NCI-H774 (cell line): ENCODE results near the gene PMF1.
A peak's percentile ranks its signal among the peaks of the same experiment; 100 is the strongest.
"Not testable (repeated sequence)": the region's sequence is repeated elsewhere in the genome, so short reads cannot be mapped to it uniquely, and the experiment has no call there.

Experiments used
- DNase-seq: peaks from one replicate; lab custom pipeline; 2025; lab: John Stamatoyannopoulos, UW

Gene PMF1

GRCh38 chr1:156212833-156213643 lies at the start of gene PMF1:
PMF1 (plus strand) TSS chr1:156213007; CDS start chr1:156213016, 9 bp downstream.
- DNase-seq = peak; percentile 95

DNA sequence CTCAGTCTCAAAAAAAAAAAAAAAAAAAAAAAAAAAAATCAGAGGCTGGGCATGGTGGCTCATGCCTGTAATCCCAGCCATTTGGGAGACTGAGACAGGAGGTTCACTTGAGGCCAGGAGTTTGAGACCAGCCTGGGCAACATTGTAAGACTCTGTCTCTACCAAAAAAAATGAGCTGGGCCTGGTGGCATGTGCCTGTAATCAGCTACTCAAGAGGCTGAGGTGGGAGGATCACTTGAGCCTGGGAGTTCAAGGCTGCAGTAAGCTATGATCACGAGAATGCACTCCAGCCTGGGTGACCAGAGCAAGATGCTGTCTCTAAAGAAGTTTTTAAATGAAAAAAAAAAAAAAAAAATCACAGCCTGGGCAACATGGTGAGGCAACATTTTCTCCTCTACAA lies 49.1 kb upstream of the PMF1 start:
- no peak for DNase-seq

DNA sequence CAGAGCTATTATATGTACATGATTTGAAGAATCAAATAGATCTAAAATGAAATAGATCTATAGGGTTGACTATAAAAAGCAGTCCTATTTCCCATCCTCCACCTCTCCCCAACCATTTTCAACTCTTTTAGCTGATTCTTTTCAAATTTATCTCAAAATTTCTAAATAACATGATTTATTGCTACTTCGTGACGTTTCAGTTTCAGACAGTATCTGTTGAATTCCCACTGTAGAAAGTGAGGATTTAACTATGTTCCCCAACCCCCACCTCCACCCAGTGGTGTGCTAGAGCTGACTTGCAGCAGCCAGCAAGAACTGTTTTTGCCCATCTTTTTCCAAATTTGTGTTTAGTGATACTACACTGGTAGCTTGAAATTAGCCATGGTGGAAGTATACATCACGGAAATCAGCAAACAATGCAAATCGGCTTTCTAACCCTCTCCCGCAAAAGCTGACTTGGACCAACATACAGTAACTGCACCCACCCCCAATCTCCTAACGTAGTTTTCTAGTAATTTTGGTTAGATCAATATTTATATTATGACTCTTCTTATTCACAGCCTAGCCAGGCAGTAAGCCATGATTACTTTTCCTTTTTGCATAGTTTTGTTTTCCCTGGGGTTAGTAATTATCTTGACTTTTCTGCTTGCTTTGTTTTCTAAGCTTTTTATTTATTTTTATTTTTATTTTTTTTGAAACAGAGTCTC lies 48.5 kb upstream of the PMF1 start:
- no peak for DNase-seq

- DNase-seq = no peak
Observed at GRCh38 chr1:156165083-156165482, 47.7 kb upstream of the PMF1 start.

DNA sequence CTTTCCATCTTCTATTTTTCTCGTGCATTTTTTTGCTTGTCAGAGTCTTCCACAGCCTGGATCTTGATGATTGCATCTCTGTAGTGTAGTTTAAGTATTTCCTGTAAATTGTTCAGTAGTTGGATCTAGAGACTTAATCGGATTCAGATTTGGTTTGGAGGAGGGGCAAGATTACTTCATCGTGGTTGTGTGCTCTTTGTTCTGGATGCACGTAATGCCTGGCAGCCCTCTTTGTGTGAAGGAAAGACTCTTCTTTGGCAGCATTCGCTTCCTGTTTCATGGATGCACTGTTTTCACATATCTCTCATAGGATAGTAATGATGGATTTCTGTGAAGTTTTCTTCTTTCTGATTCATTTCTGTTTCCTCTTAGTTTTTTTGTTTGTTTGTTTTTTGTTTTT lies 45.3 kb upstream of the PMF1 start:
- no peak for DNase-seq

DNA sequence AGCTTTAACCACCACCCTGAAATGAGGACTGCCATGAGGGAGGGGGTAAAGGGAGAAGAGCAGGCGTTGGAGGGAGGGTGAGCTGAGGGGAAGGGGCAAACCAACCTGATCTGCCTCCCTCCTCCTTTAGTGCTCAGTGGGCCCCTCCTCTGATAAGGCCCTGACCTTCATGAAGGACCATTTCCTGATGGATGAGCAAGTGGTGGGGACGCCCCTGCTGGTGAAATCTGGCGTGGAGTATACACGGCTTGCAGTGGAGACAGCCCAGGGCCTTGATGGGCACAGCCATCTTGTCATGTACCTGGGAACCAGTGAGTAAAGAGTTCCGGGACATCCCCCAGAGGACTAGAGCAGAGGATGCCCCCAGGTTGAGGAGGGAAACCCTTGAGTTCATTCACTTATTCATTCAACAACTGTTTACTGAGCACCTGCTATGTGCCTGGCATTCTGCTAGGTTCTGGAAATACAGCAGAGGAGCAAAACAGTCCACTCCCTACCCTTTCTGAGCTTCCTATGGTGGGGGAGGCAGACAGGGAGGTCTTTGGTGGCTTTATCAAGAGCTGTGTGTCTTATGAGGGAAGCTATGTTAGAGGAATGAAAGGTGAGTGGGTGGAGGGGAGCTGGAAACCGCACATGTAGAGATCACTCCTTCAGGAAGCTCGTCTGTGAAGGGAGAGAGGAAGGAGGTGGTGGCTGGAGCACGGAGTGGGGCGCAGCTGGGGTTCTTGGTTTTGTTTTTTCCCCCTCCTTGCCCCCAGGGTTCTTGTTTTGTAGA lies 39.9 kb upstream of the PMF1 start:
- DNase-seq = no peak

- no peak for DNase-seq
Observed at GRCh38 chr1:156176610-156177210, 36.1 kb upstream of the PMF1 start.

DNA sequence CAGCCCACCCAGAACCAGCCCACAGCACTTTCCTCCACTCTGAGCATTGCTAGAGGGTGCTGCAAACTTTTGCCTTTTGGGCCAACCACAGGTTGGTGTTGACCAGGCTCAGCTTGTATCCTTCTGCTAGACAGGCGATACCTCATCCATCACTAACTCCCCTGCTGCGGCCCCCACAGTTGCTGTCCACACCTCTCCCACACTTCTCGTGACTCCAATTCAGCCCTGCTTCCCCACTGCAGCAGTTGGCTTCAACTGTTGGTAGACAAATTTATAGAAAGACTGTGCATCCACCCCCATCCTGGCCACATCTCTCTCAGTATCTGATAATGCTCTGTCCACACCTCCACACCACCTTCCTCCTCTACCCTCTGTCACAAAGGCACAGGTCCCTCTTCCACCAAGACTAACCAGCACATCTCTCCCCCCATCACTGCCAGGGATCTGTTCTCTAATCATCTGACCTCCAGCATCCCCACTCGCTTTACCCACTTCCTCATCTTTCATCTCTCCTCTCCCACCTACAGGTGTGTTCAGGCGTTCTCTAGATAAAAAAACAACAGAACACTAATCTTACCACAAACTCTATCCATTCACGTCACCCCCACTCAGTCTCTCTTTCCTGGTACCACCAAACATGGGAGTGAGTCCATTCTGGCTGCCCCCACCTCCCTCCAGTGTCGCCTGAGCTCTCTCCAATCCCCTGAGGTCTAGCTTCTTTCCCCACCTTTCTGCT lies 34.7 kb upstream of the PMF1 start:
- no peak for DNase-seq

- no peak for DNase-seq
Observed at GRCh38 chr1:156180471-156180870, 32.3 kb upstream of the PMF1 start.

- DNase-seq = not testable (repeated sequence)
Observed at GRCh38 chr1:156181391-156181924, 31.3 kb upstream of the PMF1 start.

DNA sequence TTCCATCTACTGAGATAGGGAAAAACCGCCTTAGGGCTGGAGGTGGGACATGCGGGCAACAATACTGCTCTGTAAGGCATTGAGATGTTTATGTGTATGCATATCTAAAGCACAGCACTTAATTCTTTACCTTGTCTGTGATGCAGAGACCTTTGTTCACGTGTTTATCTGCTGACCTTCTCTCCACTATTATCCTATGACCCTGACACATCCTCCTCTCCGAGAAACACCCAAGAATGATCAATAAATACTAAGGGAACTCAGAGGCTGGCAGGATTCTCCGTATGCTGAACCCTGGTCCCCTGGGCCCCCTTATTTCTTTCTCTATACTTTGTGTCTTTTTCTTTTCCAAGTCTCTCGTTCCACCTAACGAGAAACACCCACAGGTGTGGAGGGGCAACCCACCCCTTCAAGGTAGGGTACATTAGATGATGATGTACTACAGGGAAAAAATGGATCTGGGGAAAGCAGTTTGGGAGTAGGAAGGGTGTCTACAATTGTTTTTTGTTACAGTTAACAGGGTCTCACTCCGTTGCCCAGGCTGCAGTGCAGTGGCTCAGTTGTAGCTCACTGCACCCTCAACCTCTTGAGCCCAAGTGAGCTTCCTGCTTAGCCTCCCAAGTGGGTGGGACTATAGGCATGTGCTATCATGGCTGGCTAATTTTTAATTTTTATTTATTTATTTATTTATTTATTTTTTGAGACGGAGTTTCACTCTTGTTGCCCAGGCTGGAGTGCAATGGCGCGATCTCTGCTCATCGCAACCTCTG lies 30.6 kb upstream of the PMF1 start:
- DNase-seq = not testable (repeated sequence)

GRCh38 chr1:156186347-156187177 lies 26.2 kb upstream of the PMF1 start:
- DNase-seq = not testable (repeated sequence)

DNA sequence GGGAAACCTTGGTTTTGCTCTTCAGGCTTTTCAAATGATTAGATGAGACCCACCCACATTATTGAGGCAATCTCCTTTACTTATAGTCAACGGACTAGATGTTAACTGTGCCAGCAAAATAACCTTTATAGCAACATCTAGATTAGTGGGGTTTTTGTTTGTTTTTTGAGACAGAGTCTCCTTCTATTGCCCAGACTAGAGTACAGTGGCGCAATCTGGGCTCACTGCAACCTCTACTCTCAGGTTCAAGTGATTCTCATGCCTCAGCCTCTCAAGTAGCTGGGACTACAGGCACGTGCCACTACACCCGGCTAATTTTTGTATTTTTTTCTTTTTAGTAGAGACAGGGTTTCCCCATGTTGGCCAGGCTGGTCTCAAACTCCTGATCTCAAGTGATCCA lies 22.5 kb upstream of the PMF1 start:
- not testable (repeated sequence) for DNase-seq

GRCh38 chr1:156191292-156191964 lies 21.4 kb upstream of the PMF1 start:
- DNase-seq = no peak

- peak; percentile 47 for DNase-seq
Observed at GRCh38 chr1:156193208-156193487, 19.7 kb upstream of the PMF1 start.

DNA sequence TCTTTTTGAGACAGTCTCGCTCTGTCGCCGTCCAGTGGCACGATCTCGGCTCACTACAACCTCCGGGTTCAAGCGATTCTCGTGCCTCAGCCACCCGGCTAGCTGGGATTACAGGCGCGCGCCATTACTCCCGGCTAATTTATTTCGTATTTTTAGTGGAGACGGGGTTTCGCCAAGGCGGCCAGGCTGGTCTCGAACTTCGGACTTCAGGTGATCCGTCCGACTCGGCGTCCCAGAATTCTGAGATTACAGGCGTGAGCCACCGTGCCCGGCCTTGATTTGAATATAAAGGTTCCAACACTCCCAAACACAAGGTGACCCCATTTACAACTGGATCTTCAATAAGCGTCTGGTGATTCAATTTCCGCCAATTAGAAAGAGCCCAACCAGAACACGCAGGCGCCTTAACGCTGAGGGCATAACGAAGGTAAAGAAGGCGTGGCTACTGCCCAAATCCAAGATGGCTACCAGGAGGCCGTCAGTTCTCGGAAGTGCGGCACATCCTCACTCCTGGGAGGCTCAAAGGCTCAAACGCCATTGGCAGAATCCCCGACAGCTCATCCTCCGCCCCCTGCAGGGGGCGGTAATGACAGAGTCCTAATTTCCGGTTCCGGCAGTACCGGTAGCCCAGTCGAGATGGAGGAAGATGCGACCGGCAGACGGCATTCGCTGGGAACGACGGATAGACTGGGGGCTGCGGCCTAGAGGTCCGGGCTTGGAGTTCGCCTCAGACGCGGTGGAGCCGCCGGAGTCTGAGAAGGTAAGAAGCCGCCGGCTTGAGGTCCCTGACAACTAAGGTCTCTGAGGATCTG lies 19.1 kb upstream of the PMF1 start, which contains the start of gene SLC25A44:
TSS of gene SLC25A44 (plus strand) at position 617 of the 812 bp plus-strand sequence. CDS start 5,744 bp downstream, outside the sequence.
- peak; percentile 99 for DNase-seq

GRCh38 chr1:156194300-156194652 lies 18.5 kb upstream of the PMF1 start:
- DNase-seq = no peak

GRCh38 chr1:156195853-156196252 lies 17.0 kb upstream of the PMF1 start:
- DNase-seq = no peak
